Esophagus (tissue), 2 donors: ENCODE results near the gene KPNA1. TPM values are rescaled to one million over a fixed set of nuclear protein-coding genes. Genes with fewer than 3 reads are reported as not detected.

Experiments
- H3K27ac ChIP-seq, 2 donors: one replicate each; pipeline ENCODE4 v1.5.1; 2013; ENCODE audit warnings: low read depth in 2 of 2, mild to moderate bottlenecking in 2 of 2, inconsistent platforms in 1 of 2, low read length in 1 of 2, moderate library complexity in 1 of 2
- H3K27me3 ChIP-seq, 2 donors: one replicate each; pipeline ENCODE4 v1.6.1; 2013; ENCODE audit warnings: low read length in 2 of 2, control low read depth in 1 of 2, mild to moderate bottlenecking in 1 of 2; ENCODE audit not compliant: insufficient read depth in 2 of 2, control insufficient read depth in 1 of 2
- H3K36me3 ChIP-seq, 2 donors: one replicate each; pipeline ENCODE4 v1.6.1; 2013; ENCODE audit warnings: low read length in 1 of 2; ENCODE audit not compliant: control insufficient read depth in 2 of 2, insufficient read depth in 2 of 2
- H3K4me1 ChIP-seq, 2 donors: one replicate each; pipeline ENCODE4 v1.6.1; 2013; ENCODE audit warnings: low read length in 1 of 2; ENCODE audit not compliant: control insufficient read depth in 2 of 2, insufficient read depth in 2 of 2
- H3K4me3 ChIP-seq, 2 donors: one replicate each; pipeline ENCODE4 v1.5.1; 2013; ENCODE audit warnings: low read length in 2 of 2, mild to moderate bottlenecking in 2 of 2, low read depth in 1 of 2, moderate library complexity in 1 of 2
- H3K9me3 ChIP-seq, 2 donors: one replicate each; pipeline ENCODE4 v1.6.1; 2013; ENCODE audit warnings: mild to moderate bottlenecking in 2 of 2, low read depth in 1 of 2, low read length in 1 of 2, moderate library complexity in 1 of 2; ENCODE audit not compliant: control insufficient read depth in 2 of 2, insufficient read depth in 1 of 2
- WGBS, 2 donors: extraction: QIAGEN DNeasy Blood & Tissue Kit; methylation state at CpG; one replicate each; pipeline ENCODE4 v1.1.7; 2013; 5-methylcytosine and 5-hydroxymethylcytosine counted together
- polyA plus RNA-seq, 2 donors: library from polyadenylated mRNA; stranded (reverse); fragments of 200-250 nt; gene quantifications; one replicate each; pipeline ENCODE4 v1.2.3, GENCODE V29; 2013
- donor health status: healthy with polysubstance abuse.
- donor health status: Bipolar disorder and iron deficiency.

The KPNA1 gene
- polyA plus RNA-seq, 2 donors, result 8.5 to 13.9 TPM

DNA sequence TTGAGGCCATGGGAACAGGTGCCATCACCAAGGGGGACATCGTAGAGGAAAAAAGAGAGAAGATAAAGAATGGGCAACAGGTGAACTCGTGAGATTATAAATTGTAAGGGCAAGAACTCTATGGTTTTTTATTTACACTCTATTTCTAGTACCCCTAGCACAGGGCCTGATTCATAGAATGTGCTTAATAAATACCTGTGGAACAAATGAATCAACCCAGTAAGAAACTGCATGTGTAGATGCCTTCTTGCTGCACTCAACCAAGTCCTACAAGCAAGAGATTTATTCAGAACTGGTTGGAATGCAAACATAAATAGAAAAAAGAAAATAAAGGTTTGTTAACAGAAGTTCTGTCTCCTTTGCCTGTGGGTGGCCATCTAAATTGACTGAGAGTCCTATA, 18.7 kb upstream of the KPNA1 start:
- H3K27me3 ChIP-seq, result no peaks in the 10 kb centered on the region
- peaks cover 0 to 2% of the 10 kb centered on the region in 2 donors for H3K4me1 ChIP-seq
- peaks cover 11 to 16% of the 10 kb centered on the region in 2 donors for H3K36me3 ChIP-seq
- WGBS, 2 donors, result 82 to 85% methylated on average over 2 of the region's 2 CpGs
- H3K27ac ChIP-seq, result no peak overlapping the region
- H3K4me3 ChIP-seq, result no peak overlapping the region
- H3K9me3 ChIP-seq, result no peaks in the 10 kb centered on the region

GRCh38 chr3:122530164-122530563, 15.4 kb upstream of the KPNA1 start:
- peaks cover 0 to 2% of the 10 kb centered on the region in 2 donors for H3K4me1 ChIP-seq
- WGBS, 2 donors, result 80 to 86% methylated on average over 2 of the region's 2 CpGs
- H3K9me3 ChIP-seq, result no peaks in the 10 kb centered on the region
- H3K27me3 ChIP-seq, result no peaks in the 10 kb centered on the region
- peaks cover 13 to 15% of the 10 kb centered on the region in 2 donors for H3K36me3 ChIP-seq
- H3K27ac ChIP-seq, result no peak overlapping the region
- no peak overlapping the region for H3K4me3 ChIP-seq

DNA sequence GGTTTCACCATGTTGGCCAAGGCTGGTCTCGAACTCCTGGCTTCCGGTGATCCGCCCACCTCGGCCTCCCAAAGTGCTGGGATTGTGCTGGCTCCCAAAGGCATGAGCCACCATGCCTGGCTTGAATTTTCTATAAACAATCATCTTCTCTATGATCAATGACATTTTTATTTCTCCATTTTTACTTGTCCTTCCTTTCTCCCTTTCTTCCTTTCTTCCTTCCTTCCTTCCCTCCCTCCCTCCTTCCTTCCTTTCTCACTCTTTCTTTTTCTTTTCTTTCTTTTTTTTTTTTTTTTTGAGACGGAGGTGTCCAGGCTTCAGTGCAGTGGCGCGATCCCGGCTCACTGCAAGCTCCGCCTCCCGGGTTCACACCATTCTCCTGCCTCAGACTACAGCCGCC, 8.6 kb upstream of the KPNA1 start:
- H3K36me3 ChIP-seq, result peaks cover 2 to 3% of the 10 kb centered on the region in 2 donors
- WGBS, 2 donors, result 94 to 96% methylated on average over 11 of the region's 11 CpGs
- no peak overlapping the region for H3K4me3 ChIP-seq
- H3K9me3 ChIP-seq, result no peaks in the 10 kb centered on the region
- no peaks in the 10 kb centered on the region for H3K4me1 ChIP-seq
- H3K27ac ChIP-seq, result no peak overlapping the region
- no peaks in the 10 kb centered on the region for H3K27me3 ChIP-seq

GRCh38 chr3:122520861-122521260, 6.1 kb upstream of the KPNA1 start:
- H3K4me1 ChIP-seq, result no peaks in the 10 kb centered on the region
- 83% methylated on average over 4 of the region's 4 CpGs for WGBS, 2 donors
- no peak overlapping the region for H3K4me3 ChIP-seq
- H3K27me3 ChIP-seq, result no peaks in the 10 kb centered on the region
- H3K27ac ChIP-seq, result no peak overlapping the region
- no peaks in the 10 kb centered on the region for H3K9me3 ChIP-seq
- no peaks in the 10 kb centered on the region for H3K36me3 ChIP-seq

DNA sequence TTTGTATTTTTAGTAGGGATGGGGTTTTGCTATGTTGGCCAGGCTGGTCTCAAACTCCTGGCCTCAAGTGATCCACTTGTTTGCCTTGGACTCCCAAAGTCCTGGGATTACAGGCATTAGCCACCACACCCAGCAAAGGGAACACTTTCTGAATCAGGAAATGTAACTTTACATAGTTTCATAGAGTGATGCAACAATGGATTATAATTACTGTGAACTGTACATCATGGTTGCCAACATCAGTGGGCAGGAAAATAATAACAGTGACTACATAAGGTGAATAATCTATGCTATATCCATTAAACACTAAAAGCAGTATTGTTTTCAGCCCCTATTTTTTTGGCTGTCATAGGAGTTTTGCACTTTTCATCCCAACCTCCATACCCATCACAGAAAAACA, 5.0 kb upstream of the KPNA1 start:
- Histone ChIP-seq H3K27ac (no peak overlapping the region), H3K36me3 (no peaks in the 10 kb centered on the region), H3K27me3 (no peaks in the 10 kb centered on the region), H3K4me3 (no peak overlapping the region), H3K4me1 (no peaks in the 10 kb centered on the region), H3K9me3 (no peaks in the 10 kb centered on the region)

- Histone ChIP-seq H3K27me3 (no peaks in the 10 kb centered on the region), H3K4me3 (no peak overlapping the region), H3K36me3 (no peaks in the 10 kb centered on the region), H3K9me3 (no peaks in the 10 kb centered on the region), H3K27ac (no peak overlapping the region), H3K4me1 (peaks cover 0 to 2% of the 10 kb centered on the region in 2 donors)
- 90 to 93% methylated on average over 6 of the region's 6 CpGs for WGBS, 2 donors
These were observed 2.2 kb upstream of the KPNA1 start for GRCh38 chr3:122516846-122517360.

GRCh38 chr3:122515870-122516269, 1.1 kb upstream of the KPNA1 start:
- WGBS, 2 donors, result 94 to 97% methylated on average over 3 of the region's 3 CpGs
- H3K4me3 ChIP-seq, result no peak overlapping the region
- no peak overlapping the region for H3K27ac ChIP-seq
- H3K4me1 ChIP-seq, result peaks cover 0 to 2% of the 10 kb centered on the region in 2 donors
- no peaks in the 10 kb centered on the region for H3K27me3 ChIP-seq
- no peaks in the 10 kb centered on the region for H3K9me3 ChIP-seq
- no peaks in the 10 kb centered on the region for H3K36me3 ChIP-seq

DNA sequence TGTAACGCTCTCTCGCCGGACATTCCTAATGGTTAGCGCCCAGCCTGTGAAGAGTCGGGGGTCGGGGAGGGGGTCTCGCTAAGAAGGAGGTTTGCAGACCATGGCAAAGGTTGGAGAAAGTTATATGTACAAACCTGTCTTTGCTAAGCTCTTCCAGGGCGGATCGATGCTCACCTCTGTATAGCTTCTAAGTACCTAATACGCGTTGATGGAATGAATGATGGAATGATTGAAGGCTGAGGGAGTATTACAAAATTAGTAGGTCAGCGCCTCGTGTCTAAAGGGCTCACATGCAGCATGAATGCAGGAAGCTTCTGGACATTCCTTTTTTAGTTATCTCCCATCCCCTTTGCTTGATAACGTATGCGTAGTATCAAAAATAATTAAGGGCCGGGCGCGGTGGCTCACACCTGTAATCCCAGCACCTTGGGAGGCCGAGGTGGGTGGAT, 305 bp upstream of the KPNA1 start:
- H3K4me3 ChIP-seq, result peak overlapping the region; percentile 84 to 86

GRCh38 chr3:122513386-122514122, 1.2 kb downstream of the KPNA1 start:
- peaks cover 0 to 2% of the 10 kb centered on the region in 2 donors for H3K4me1 ChIP-seq
- H3K27ac ChIP-seq, result peak overlapping the region; percentile 97 to 99
- 9% methylated on average over 19 of the region's 19 CpGs for WGBS, 2 donors
- H3K4me3 ChIP-seq, result peak overlapping the region; percentile 84 to 86
- no peaks in the 10 kb centered on the region for H3K9me3 ChIP-seq
- no peaks in the 10 kb centered on the region for H3K27me3 ChIP-seq
- H3K36me3 ChIP-seq, result no peaks in the 10 kb centered on the region

More for the DNA sequence above, 305 bp upstream of the KPNA1 start:
- Histone ChIP-seq H3K27me3 (no peaks in the 10 kb centered on the region), H3K4me1 (peaks cover 0 to 2% of the 10 kb centered on the region in 2 donors), H3K27ac (peak overlapping the region in 1 of 2 donors; percentile 97), H3K36me3 (no peaks in the 10 kb centered on the region), H3K9me3 (no peaks in the 10 kb centered on the region)
- WGBS, 2 donors, result 35 to 40% methylated on average over 19 of the region's 19 CpGs

- Histone ChIP-seq H3K27me3 (no peaks in the 10 kb centered on the region), H3K36me3 (no peaks in the 10 kb centered on the region), H3K9me3 (no peaks in the 10 kb centered on the region), H3K27ac (no peak overlapping the region), H3K4me3 (no peak overlapping the region), H3K4me1 (peaks cover 0 to 2% of the 10 kb centered on the region in 2 donors)
- 89 to 92% methylated on average over 15 of the region's 15 CpGs for WGBS, 2 donors
These were observed 2.5 kb downstream of the KPNA1 start for GRCh38 chr3:122512284-122512683.
